GM18867 (cell line): ENCODE data around the gene GGTA1.

Source experiments
- ATAC-seq: cut with Tn5 transposase; IDR thresholded peaks from one replicate; pipeline ENCODE4 v1.9.1; 2021; ENCODE audit warnings: mild to moderate bottlenecking, moderate library complexity; ENCODE audit not compliant: unreplicated experiment

GGTA1 gene

DNA sequence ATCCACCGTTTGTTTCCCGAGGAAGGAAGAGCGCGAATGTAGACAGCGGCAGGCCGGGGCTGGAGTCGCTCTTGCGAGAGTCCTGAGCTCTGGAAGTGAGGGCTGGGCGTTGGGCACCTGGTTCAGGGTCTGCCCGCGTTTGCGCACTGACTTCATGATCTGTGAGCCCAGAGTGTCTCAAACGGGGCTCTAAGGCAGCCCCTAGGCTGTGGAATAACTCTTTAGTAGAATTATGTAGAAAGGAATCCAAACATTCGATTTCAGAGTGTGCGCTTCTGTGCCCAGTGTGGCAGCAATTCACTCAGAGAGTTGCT lies 478 bp upstream of the GGTA1 start:
- ATAC-seq: no peak

DNA sequence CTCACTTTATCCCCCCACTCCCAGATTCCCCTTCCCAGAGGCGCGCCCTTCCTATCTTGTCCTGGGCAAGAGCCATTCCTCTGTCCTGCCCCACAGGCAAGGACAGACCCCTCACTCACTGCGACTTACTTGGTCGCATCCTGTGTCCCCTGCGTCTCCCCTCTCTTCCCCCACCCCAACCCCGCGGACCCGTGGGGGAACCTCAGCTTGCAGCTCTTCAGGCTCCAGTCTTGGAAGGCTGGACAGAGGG lies 542 bp downstream of the GGTA1 start:
- ATAC-seq: no peak

DNA sequence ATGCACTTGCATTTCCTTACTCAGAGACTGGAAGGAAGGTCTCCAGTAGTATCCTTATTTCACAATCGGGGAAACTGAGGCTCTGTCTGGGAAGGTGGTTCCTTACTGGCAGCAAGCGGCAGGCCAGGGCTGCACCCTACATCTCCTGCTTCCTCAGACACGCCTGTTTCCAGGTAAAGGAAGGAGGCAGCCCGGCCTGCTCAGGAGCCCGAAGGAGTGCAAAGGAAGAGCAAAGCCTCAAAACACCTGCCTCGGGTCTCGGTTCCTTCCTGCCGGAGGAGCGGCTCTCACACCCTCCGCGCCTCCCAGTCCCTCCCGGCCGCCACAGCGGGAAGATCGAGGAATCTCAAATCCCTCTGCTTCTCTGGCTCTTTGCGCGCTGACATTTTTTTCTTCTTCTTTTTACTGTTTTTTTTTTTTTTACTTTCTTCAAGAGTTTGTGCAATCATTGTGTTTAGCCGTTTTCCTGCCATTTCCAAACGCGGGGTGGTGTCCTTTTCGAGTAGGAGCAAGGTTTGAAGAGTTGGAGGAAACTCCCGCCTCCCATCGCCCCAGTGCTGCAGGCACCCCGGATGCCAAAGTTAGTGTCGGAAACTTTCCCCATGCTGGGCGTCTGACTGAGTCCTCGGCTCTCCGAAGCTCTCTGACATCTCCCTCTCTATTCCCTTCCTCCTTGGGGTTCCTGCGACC lies 1.0 kb downstream of the GGTA1 start:
- no peak for ATAC-seq

DNA sequence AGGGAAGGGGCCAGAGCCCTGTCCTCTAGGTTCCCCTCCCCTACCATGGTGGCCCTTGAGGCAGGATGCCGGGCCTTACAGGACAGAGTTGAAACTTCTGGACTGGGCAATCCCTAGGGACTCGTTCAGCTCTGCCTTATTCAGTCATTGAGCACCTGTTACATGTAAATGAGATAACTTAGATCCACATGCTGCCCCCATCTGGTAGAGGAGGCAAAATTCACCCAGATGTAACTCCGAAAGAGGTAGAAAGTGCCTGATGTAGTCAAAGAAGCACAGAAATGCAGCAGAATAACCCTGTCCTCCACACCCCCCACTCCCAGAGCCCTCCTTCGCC lies 1.5 kb downstream of the GGTA1 start:
- ATAC-seq: peak; percentile 82

DNA sequence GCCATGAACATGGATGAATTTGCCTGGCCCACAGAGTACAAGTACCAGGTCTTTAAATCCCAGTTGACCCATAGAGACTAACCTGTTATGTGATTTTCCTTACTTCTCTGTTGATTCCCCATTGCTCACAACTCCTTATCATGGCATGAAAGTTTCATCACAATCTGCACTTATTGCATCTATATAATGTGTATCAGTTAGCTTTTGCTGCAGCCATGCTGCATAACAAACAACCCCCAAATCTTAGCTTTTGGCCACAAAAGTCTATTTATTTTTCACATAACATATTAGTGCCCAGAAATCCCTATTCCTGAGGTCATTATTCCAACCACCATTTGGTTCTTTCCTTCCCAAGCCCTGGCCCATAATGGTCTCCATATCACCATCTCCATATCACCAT lies 3.7 kb downstream of the GGTA1 start:
- ATAC-seq: no peak

DNA sequence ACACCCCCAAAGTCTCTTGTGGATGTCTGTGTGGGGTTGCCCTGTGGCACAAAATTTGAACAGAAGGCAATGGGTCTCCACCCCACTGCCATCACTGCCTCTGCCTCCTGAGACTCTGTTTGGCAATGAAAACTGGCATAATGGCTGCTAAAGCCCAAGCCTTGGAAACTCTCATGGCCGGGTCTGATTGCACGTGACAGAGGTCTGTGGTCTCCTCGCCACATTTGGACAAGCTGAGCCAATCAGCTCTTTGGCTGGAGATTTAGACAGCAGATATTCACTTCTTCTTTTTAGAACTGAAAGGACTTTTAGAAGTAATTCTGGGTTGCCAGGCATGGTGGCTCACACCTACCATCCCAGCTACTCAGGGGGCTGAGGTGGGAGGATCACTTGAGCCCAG lies 5.5 kb downstream of the GGTA1 start:
- ATAC-seq: no peak

DNA sequence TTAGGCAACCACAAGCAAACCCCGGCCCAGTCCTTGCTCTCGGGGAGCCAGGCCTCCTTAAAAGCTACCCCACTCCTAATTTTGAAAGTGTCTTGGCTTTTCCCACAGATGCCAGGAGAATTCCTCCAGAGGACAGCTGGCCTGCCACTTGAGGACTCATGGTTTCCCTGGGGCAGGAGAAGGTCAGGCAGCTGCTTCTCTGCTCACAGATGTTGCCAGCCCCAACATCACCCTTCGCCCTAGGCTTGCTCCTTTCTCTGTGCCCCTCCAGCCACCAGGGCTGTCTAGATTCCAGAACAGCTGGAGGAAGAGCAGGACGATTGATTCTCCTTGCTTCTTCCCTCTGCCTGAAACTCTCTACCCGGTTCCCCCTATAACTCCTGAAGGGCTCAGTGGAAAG lies 8.5 kb downstream of the GGTA1 start:
- no peak for ATAC-seq

DNA sequence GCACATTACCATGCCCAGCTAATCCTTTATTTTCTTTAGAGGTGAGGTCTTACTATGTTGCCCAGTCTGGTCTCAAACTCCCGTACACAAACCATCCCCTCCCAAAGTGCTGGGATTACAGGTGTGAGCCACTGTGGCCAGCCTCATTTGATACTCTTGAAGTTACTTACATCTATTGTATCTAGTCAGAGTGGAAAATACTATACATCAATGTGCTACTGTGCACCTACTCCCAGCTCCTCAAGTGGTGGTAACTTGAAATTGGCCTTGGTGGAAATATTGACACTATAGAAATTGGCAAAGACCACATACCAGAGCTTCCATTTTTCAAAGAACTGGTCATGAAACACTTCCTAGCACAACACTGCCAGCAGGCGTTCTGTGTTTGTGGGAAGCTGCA lies 10.3 kb downstream of the GGTA1 start:
- no peak for ATAC-seq

DNA sequence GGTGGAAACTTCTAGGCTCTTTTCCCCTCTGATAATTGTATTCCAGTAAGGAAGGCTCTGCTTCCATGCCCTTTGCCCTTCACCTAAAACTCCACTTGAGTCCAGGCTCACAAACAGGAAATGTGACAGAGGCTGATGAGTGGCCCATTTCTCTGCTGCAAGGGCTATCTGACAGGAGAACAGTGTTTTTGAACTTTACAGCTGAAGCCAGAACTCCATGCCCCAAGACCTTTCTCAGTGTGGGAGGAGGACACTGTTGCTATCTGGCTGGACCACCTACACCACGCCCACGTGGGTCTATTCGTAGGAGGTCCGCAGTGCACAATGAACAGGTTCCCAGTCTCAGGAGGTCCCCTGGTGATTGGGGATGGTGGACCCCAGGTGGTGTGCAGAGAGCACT lies 13.6 kb downstream of the GGTA1 start:
- no peak for ATAC-seq

DNA sequence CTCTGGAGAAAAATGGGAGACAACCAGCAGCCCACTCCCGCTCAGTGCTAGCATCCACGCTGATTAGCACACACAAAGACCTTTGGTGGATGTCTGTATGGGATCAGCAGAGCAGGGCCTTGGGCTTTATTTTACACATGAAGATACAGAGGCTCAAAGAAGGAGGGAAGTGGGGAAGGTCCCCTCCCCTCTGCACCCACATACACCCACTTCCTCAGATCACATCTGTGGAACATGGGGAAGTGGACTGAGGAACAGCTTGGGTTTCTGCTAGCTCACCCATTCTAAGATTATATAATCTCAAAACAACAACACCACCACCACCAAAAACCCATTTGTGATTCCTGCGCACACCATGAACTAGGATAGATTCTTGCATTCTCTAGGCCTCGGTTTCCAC lies 14.0 kb downstream of the GGTA1 start:
- no peak for ATAC-seq

DNA sequence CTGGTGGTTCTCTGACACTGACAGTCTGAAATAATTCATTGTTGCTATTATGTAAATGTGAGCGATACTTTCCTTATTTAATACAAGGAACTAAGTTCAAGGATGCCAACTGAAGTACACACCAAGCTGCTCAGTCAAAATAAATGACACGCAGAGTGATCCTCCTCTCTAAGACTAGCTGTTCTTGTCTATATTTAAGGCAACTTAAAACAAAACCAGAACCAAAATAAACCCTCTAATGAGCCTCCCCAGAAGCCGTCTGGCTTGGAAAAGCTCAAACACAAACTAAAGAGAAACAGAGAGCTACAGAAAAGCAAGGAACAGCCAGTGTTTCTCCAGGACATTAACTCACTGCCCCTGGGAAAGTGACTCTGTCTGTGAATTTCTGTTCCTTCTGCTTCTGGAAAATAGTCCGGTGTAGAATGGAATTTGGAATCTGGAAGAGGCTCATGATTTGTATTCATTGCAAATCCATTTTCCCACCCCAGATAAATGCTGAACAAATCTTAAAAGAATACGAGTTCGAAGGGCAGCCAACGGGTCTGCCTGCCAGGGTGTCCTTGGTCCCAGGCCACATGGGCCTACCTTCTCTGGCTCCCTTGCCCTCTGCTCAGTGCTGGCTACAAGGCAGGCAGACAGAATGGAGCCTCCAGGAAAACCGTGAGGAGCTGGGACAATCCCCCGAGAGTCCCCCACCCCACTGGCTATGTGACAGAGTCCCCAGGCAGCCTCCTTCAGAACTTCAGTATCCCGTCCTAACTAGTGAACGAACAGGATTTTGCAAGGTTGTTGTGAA lies 14.8 kb downstream of the GGTA1 start:
- ATAC-seq: no peak

DNA sequence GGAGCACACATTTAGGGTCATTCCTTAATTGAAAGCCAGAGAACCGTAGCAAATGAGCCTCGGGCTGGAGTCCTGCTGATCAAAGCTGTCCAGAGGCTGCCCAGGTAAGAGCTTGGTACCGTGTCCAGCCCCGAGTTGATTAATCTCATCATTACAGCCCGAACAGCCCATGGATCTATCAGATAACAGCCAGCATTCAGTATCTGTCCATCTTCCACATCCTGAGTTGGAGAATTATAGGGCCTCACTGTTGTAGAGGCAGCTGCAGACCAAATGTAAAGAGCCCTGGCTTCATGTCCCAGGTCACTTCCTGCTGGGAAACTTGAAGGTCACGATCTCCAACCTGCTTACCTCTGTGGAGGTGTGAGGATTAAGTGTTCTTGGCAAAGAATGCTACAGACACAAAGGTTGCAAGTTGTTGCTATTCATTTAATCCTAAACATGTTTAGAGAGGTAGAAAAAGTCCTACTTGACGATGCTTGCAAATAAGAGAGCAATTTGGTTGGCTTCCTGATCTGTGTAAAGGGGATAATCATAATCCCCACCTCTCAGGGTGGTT lies 16.1 kb downstream of the GGTA1 start:
- no peak for ATAC-seq

DNA sequence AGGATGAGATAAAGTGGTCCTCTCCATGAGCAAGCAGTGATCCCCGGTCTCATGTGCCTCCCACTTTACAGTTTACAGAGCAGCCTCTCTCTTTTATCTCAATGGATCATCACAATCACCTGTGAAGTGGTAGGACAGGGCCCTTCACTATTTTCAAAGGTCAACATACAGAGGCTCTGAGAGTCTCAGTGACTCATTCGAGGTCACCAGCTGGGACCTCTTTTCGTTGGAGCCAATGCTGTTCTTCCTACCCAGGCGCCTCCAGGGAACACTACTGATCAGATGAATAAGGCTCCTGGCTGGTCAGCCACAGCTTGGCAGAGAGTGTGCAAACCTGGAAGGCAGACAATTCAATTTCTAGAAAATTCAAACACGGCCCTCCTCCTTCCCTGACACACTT lies 16.6 kb downstream of the GGTA1 start:
- ATAC-seq: no peak

DNA sequence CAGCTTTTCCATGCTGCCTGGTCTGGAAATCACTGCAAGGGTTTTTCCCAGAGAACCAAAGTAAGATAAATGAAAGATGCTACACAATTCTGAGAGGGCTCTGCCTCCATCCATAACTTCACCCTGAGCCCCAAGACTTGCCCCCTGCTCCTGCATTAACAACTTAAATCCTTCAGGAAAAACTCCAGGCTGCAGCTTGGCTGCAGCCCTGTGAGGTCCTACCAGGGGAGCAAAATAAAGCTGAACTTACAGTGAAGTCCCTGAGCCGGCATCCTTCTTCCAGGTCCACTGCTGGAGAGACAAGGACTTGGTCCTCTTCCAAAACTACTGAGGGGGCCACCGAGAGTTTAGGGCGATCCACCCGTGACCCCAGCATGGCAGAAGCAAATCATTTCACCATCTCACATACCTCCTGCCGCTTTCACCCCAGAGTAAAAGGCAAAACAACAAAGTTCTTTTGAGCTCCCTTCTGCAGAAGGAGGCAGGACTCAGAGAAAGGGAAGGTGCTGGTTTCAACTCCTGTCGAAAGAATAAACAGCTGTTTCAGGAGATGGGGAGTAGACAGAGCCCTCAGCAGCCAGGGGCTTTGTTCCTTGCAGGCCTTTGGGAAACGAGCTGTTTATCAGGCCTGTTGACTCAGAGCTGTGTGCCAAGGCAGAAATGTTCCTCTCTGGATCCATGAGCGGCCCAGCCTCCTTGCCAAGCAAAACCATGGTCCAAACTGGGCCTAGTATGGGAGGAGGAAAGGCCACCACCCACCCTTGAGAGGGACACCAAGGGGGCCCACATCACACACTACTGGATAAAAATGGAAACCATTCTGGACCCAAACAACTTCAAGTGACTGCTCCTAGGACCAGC lies 20.6 kb downstream of the GGTA1 start:
- no peak for ATAC-seq

DNA sequence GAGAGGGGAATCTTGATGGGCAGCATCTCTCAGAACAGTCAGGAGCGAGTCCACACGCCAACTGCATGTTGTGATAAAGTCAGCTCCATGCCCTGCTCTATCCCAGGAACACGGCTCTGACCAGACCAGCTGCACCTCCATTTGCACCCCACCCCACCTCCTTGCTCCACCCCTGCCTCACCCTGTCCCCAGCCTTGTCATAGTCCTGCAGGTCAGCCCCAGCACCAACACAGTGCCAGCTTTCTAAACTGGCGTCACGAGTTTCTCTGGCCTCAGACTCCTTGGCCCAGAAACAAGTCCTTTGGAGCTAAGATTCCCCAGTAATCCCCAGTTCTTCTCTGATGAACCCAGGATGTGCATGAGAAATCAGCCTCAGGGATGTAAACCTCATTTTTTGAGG lies 23.5 kb downstream of the GGTA1 start:
- no peak for ATAC-seq

DNA sequence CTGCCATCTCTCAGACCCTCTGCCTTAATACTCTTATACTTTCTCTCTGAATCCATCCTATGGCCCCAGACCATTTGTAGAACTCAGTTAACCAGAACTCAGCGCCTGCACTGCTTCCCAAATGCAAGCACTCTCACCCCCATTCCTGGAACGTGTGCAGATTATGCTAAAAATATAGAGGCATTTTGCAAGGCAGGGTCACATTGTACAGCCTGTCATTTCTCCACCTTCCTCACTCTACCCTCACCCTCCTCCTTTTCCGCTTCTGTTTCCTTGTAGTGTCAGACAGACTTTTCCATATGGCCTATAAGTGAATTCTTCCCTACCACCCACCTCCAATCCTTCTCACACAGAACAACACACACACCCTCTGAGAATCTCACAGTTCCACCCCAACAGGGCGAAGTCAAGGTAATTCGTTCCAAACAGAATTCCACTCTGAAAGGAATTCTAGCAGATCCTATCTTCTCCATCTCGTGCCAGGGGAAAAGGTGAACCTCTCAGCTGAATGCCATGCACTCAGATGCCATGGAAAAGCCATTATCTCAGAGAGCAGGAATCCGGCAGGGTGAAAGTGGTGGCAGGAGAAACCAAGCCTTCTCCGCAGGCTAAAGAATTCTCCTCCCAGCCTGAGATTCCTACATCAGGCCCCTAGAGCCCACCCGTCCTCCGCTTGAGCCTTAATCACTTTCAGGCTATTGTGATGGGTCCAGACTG lies 25.3 kb downstream of the GGTA1 start:
- ATAC-seq: no peak

DNA sequence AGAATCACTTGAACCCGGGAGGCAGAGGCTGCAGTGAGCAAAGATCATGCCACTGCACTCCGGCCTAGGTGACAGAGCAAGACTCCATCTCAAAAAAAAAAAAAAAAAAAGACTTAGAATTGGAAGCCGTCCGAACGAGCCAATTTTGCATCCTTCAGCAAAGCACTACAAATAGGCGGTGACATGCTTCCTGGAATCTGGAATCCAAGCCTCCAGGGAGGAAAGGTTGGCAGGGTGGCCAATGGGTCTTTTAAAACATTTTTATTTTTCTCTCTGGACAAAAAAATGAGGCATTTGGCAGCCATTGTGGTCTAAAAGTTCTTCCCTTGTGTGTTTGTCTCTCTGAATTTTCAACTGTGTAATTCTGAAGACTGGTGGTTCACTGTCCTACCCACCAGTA lies 26.4 kb downstream of the GGTA1 start:
- no peak for ATAC-seq

DNA sequence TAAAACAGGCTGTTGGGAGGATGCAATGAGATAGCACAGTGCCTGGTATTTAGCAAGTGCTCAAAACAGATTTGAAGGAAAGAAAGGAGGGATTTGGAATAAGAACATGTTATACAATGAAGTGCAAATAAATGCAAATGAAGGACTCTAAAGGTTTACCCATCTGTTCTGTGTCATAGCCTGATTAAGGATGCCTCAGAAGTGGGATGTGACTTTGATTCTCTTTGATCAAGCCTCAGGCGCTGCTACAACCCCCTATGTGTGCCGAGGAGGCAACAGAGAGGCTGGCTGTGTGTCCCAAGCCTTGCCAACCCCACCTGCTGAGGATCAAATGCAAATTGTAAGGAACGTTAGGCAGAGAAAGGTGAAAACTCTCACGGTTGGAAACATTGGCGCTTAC lies 27.2 kb downstream of the GGTA1 start:
- no peak for ATAC-seq

DNA sequence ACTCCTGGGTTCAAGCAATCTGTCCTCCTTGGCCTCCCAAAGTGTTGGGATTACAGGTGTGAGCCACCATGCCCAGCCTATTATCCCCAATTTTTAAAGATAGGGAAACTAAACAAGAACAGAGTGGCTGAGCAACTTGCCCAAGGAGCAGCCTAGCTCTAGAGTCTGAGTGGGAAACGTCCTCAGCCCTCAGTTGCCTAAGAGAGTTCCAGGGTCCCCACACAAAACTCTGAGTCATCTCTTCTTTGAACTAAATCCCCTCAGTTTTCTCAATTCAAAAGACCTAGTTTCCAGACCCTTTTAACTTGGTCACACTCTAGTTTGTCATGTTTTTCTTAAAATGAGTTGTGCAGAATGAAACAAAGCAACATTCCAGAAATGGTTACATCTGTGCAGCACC lies 33.5 kb downstream of the GGTA1 start:
- ATAC-seq: no peak

DNA sequence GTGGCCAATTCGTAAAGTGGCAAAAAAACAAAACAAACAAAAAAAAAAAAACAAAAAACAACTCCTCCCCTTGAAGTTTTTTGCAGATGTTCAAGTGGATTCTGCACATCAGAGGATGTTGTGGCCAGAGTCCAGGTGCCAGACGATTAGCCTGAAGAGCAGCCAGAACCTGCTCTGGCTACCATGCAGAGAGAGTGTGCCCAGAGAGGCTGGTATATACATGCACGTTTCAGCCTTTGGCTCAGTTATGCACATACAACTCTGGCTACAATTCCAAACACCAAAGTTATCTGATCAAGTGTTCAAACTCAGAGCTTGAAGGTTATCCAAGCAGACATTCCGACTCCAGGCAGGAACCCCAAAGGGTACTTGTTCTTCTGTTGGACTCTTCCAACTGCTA lies 34.7 kb downstream of the GGTA1 start:
- ATAC-seq: no peak

DNA sequence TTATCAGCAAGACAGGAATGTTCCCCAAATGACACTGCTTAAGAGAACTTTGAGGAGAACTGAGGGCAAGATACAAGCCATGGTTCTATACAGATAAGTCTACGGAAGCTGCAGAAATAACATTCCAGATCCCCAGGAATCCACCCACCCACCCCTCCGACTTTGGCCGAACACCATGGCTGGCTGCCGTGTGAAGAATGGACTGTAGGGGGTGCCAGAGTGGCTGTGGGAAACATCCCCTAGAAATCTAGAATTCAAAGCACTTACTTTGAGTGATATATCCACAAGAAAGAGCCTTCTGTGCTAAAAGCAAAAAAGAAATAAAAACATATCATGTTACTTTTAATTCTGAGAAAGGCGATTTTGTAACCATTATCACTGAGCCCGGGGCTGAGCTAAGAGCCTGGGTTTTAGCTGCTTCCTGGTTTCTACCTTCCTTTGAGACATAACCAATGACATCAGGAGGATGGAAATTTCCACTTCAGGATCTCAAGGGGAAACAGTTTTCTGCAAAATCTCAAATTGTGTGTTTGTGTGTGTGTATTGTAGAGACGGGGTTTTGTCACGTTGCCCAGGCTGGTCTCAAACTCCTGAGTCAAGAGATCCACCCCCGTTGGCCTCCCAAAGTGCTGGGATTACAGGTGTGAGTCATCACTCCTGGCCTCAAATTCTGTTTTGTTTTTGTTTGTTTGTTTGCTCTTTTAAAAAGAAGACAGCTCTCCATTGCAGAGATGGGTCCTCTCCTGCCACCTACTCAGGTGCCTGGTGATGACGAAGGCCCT lies 36.4 kb downstream of the GGTA1 start:
- ATAC-seq: no peak
